Measurements from ENCODE around the gene PPP2R2C. TPM values are rescaled to one million over a fixed set of nuclear protein-coding genes. Genes with fewer than 3 reads are reported as not detected.

Gene PPP2R2C
- total RNA-seq, 1 experiment from 2014 or later = 14.9 TPM

GRCh38 chr4:6469898-6470501 is 2.4 kb downstream of the PPP2R2C start:
- no peak for DNase-seq (ENCODE audit: extremely low read depth, low read depth)

- peak; percentile 20 for DNase-seq (ENCODE audit: extremely low read depth, low read depth)
These were observed 3.3 kb downstream of the PPP2R2C start for GRCh38 chr4:6469144-6469543.

GRCh38 chr4:6468376-6468775 is 4.0 kb downstream of the PPP2R2C start:
- no peak for DNase-seq (ENCODE audit: extremely low read depth, low read depth)

GRCh38 chr4:6467600-6467999 is 4.8 kb downstream of the PPP2R2C start:
- DNase-seq (ENCODE audit: extremely low read depth, low read depth) = no peak

- no peak for DNase-seq (ENCODE audit: extremely low read depth, low read depth)
These were observed 5.5 kb downstream of the PPP2R2C start for GRCh38 chr4:6466756-6467381.

- no peak for DNase-seq (ENCODE audit: extremely low read depth, low read depth)
These were observed 6.5 kb downstream of the PPP2R2C start for GRCh38 chr4:6465955-6466354.

- DNase-seq (ENCODE audit: extremely low read depth, low read depth) = no peak
These were observed 7.4 kb downstream of the PPP2R2C start for GRCh38 chr4:6464842-6465588.

GRCh38 chr4:6463311-6464289 is 8.8 kb downstream of the PPP2R2C start:
- DNase-seq (ENCODE audit: extremely low read depth, low read depth) = no peak

GRCh38 chr4:6461301-6462165 is 10.9 kb downstream of the PPP2R2C start:
- no peak for DNase-seq (ENCODE audit: extremely low read depth, low read depth)

- no peak for DNase-seq (ENCODE audit: extremely low read depth, low read depth)
These were observed 11.5 kb downstream of the PPP2R2C start for GRCh38 chr4:6460876-6461275.

GRCh38 chr4:6458528-6458927 is 13.9 kb downstream of the PPP2R2C start:
- DNase-seq (ENCODE audit: extremely low read depth, low read depth) = no peak

- no peak for DNase-seq (ENCODE audit: extremely low read depth, low read depth)
These were observed 16.0 kb downstream of the PPP2R2C start for GRCh38 chr4:6456450-6456849.

- no peak for DNase-seq (ENCODE audit: extremely low read depth, low read depth)
These were observed 18.1 kb downstream of the PPP2R2C start for GRCh38 chr4:6454112-6454910.

- DNase-seq (ENCODE audit: extremely low read depth, low read depth) = no peak
These were observed 18.8 kb downstream of the PPP2R2C start for GRCh38 chr4:6453688-6453990.

- DNase-seq (ENCODE audit: extremely low read depth, low read depth) = no peak
These were observed 19.3 kb downstream of the PPP2R2C start for GRCh38 chr4:6452897-6453687.

GRCh38 chr4:6452116-6452896 is 20.1 kb downstream of the PPP2R2C start:
- no peak for DNase-seq (ENCODE audit: extremely low read depth, low read depth)

GRCh38 chr4:6451309-6451708 is 21.1 kb downstream of the PPP2R2C start:
- DNase-seq (ENCODE audit: extremely low read depth, low read depth) = no peak

- DNase-seq (ENCODE audit: extremely low read depth, low read depth) = no peak
These were observed 21.7 kb downstream of the PPP2R2C start for GRCh38 chr4:6450709-6451108.
